Mesothelial cell of epicardium (in vitro differentiated cells): ENCODE data around the gene TAOK1. TPM values are rescaled to one million over a fixed set of nuclear protein-coding genes. Genes with fewer than 3 reads are reported as not detected.
"Not testable (repeated sequence)": the region's sequence is repeated elsewhere in the genome, so short reads cannot be mapped to it uniquely, and the experiment has no call there.

ENCODE experiments used
- DNase-seq, 2 experiments: peaks; one replicate each; pipeline ENCODE4 v3.0.0; 2021; ENCODE audit warnings: low spot score in 2 of 2; ENCODE audit not compliant: unreplicated experiment in 2 of 2
- H3K27ac Mint-ChIP-seq: 2 replicates; pipeline ENCODE4 v1.8.0; 2021; ENCODE audit warnings: mixed read lengths
- H3K27me3 Mint-ChIP-seq: 2 replicates; pipeline ENCODE4 v1.8.0; 2021; ENCODE audit warnings: low read depth, mixed read lengths
- H3K36me3 Mint-ChIP-seq: 2 replicates; pipeline ENCODE4 v1.8.0; 2021; ENCODE audit warnings: mixed read lengths
- H3K4me1 Mint-ChIP-seq: 2 replicates; pipeline ENCODE4 v1.8.0; 2021; ENCODE audit warnings: mixed read lengths
- H3K4me3 Mint-ChIP-seq: 2 replicates; pipeline ENCODE4 v1.8.0; 2021; ENCODE audit warnings: mild to moderate bottlenecking, moderate library complexity, mixed read lengths
- H3K9me3 Mint-ChIP-seq: 2 replicates; pipeline ENCODE4 v1.8.0; 2021; ENCODE audit warnings: mixed read lengths
- total RNA-seq: library from RNA; stranded (reverse); gene quantifications from 3 replicates; pipeline ENCODE4 v1.2.1, GENCODE V29; 2021
- TF ChIP-seq, protein P1 (sequence below): fragments of 200-600 bp; sonication (generic); IDR thresholded peaks from one replicate; pipeline ENCODE4 v1.5.0; 2021; ENCODE audit warnings: antibody characterized with exemption; ENCODE audit not compliant: unreplicated experiment

Gene TAOK1
- total RNA-seq, 1 donor from 2014 or later, result 86.7 TPM

DNA sequence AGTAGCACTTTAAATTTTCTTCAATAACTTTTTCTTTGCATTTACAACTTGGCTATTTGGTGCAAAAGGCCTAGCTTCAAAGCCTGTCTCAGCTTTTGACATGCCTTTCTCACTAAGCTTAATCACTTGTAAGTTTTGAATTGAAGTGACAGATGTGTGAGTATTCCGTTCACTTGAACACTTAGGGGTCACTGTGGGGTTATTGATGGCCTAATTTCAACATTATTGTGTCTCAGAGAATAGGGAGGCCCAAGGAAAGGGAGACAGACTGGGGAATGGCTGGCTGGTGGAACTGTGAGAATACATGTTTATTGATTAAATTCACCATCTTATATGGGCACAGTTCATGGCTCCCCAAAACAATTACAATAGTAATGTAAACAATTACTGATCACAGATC is 84.1 kb downstream of the TAOK1 start:
- Mint-ChIP-seq H3K4me1 (no peaks in the 10 kb centered on the region), H3K9me3 (no peaks in the 10 kb centered on the region), H3K27me3 (no peaks in the 10 kb centered on the region), H3K36me3 (peaks cover 33% of the 10 kb centered on the region), H3K27ac (no peak overlapping the region), H3K4me3 (no peak overlapping the region)
- TF ChIP-seq, protein P1, sequence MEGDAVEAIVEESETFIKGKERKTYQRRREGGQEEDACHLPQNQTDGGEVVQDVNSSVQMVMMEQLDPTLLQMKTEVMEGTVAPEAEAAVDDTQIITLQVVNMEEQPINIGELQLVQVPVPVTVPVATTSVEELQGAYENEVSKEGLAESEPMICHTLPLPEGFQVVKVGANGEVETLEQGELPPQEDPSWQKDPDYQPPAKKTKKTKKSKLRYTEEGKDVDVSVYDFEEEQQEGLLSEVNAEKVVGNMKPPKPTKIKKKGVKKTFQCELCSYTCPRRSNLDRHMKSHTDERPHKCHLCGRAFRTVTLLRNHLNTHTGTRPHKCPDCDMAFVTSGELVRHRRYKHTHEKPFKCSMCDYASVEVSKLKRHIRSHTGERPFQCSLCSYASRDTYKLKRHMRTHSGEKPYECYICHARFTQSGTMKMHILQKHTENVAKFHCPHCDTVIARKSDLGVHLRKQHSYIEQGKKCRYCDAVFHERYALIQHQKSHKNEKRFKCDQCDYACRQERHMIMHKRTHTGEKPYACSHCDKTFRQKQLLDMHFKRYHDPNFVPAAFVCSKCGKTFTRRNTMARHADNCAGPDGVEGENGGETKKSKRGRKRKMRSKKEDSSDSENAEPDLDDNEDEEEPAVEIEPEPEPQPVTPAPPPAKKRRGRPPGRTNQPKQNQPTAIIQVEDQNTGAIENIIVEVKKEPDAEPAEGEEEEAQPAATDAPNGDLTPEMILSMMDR, result no peak
- no peak for DNase-seq

DNA sequence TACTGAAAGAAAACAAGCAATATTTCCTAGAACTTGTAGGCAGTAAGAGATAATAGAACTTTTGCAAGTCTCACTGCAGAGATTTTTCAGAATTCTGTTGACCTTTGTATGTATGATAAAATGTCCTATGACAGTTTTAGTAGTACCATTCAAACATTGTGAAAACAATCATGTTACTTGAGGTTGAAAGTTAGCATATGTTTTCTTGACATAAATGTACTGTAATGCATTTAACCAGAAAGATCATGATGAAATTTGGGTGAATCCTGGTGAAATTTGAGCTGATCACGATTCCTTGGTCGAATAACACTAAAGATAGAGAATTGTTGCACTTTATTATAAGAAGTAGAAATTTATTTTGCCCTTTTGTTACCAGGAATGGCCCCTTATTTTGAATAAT is 85.7 kb downstream of the TAOK1 start:
- Mint-ChIP-seq H3K4me1 (no peaks in the 10 kb centered on the region), H3K36me3 (peaks cover 33% of the 10 kb centered on the region), H3K4me3 (no peak overlapping the region), H3K27me3 (no peaks in the 10 kb centered on the region), H3K27ac (no peak overlapping the region), H3K9me3 (no peaks in the 10 kb centered on the region)
- TF ChIP-seq, protein P1, result no peak
- DNase-seq, result no peak

DNA sequence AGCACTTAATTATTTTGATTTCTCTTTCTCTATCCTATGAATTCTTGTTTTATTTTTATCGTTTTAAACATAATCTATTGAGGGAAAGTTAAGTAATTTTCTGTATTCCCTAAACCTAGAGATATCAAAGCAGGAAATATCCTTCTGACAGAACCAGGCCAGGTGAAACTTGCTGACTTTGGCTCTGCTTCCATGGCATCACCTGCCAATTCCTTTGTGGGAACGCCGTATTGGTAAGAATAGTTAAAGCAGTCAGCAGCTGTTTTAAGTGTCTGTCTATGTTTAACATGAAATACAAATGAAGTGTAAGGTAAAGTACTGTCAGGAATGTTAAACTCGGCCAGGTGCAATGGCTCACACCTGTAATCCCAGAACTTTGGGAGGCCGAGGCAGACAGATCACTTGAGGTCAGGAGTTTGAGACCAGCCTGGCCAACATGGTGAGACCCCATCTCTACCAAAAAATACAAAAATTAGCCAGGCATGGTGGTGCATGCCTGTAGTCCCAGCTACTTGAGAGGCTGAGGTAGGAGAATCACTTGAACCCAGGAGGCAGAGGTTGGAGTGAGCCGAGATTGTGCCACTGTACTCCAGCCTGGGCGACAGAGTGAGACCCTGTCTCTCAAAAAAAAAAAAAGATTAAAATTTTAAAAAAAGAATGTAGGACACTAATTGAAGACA is 90.2 kb downstream of the TAOK1 start:
- not testable (repeated sequence) for DNase-seq, H3K4me3 Mint-ChIP-seq, H3K4me1 Mint-ChIP-seq, H3K27ac Mint-ChIP-seq, H3K9me3 Mint-ChIP-seq, H3K27me3 Mint-ChIP-seq
- H3K36me3 Mint-ChIP-seq, result peaks cover 14% of the 10 kb centered on the region

DNA sequence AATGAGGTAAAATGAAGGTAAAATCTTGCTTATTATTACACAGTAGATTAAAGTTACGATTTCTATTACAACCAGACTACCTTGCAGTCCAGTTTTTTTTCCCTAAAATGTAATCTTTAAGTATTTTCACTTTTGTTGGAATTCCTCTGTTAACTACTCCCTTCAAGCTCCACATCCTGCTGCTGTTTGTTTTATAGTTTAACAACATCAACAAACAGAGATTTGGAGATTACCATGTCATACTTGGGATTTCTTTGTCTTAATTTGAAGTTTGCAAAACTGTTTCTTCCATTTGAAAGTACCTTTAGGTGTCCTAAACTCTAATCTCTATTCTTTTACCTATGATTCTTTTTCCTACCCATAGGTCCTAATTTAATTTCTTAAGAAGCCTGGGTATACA is 93.3 kb downstream of the TAOK1 start:
- H3K4me1 Mint-ChIP-seq, result no peaks in the 10 kb centered on the region
- TF ChIP-seq, protein P1, result no peak
- no peak overlapping the region for H3K4me3 Mint-ChIP-seq
- no peak for DNase-seq
- H3K27me3 Mint-ChIP-seq, result no peaks in the 10 kb centered on the region
- no peaks in the 10 kb centered on the region for H3K9me3 Mint-ChIP-seq
- H3K27ac Mint-ChIP-seq, result no peak overlapping the region
- peaks cover 9% of the 10 kb centered on the region for H3K36me3 Mint-ChIP-seq

DNA sequence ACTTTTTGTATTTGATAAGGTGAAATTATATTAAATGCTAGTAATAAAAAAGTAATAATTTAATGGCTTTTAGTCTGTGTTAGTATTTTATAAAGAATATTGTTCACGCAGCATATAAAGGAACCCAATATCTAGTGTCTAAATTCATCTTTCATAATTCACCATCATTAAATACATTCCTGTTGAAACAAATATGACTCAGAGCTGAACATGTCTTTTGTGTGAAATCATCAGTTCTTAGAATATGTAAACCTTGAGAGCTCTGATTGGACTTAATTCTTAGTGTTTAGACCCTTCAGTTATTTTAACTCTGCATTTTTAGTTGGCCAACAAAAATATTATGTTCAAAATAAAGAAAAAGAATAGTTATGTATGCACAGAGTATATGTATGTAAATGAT is 104.8 kb downstream of the TAOK1 start:
- H3K36me3 Mint-ChIP-seq, result peaks cover 39% of the 10 kb centered on the region
- H3K4me1 Mint-ChIP-seq, result no peaks in the 10 kb centered on the region
- TF ChIP-seq, protein P1, result no peak
- no peak overlapping the region for H3K4me3 Mint-ChIP-seq
- H3K27me3 Mint-ChIP-seq, result no peaks in the 10 kb centered on the region
- no peak for DNase-seq
- no peaks in the 10 kb centered on the region for H3K9me3 Mint-ChIP-seq
- H3K27ac Mint-ChIP-seq, result no peak overlapping the region

DNA sequence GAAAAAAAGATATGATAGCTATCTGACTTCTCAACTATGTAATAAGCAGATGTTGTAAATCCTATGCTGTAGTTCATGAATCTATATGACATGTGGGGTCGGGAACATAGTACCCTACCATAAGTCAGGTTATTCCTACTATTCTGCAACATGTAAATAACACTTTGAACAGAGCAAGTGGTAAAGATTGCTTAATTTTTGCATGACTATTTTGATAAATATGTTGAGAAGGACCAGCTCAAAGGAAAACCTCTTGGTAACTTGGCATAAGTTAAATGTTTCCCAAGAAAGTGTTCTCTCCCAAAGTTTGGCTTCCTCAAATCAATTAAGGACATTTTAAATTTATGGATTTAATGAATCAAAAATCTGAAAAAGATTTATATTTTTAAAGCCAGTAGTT is 114.5 kb downstream of the TAOK1 start:
- Mint-ChIP-seq H3K27ac (no peak overlapping the region), H3K27me3 (no peaks in the 10 kb centered on the region), H3K4me3 (no peak overlapping the region), H3K9me3 (no peaks in the 10 kb centered on the region), H3K36me3 (peaks cover 34% of the 10 kb centered on the region), H3K4me1 (no peaks in the 10 kb centered on the region)
- TF ChIP-seq, protein P1, result no peak
- no peak for DNase-seq
